HG02571 (cell line): Measurements from ENCODE around the gene SRSF9.
A peak's percentile ranks its signal among the peaks of the same experiment; 100 is the strongest.
"Not testable (repeated sequence)": the region's sequence is repeated elsewhere in the genome, so short reads cannot be mapped to it uniquely, and the experiment has no call there.

ENCODE experiments used
- ATAC-seq: cut with Tn5 transposase; IDR thresholded peaks from one replicate; pipeline ENCODE4 v1.9.1; 2021; ENCODE audit warnings: mild to moderate bottlenecking, moderate library complexity; ENCODE audit not compliant: unreplicated experiment

Gene SRSF9

GRCh38 chr12:120469450-120470149 is at the start of gene SRSF9:
TSS of gene SRSF9 (minus strand) at chr12:120469748. CDS start at chr12:120469609, 139 bp downstream.
- ATAC-seq, result peak; percentile 70

- ATAC-seq, result not testable (repeated sequence)
Observed at GRCh38 chr12:120519324-120519723, 49.8 kb upstream of the SRSF9 start.

GRCh38 chr12:120515496-120515895 is 45.9 kb upstream of the SRSF9 start:
- no peak for ATAC-seq

- ATAC-seq, result no peak
Observed at GRCh38 chr12:120514002-120514401, 44.5 kb upstream of the SRSF9 start.

- no peak for ATAC-seq
Observed at GRCh38 chr12:120508537-120508936, 39.0 kb upstream of the SRSF9 start.

GRCh38 chr12:120504587-120504986 is 35.0 kb upstream of the SRSF9 start:
- no peak for ATAC-seq

GRCh38 chr12:120500581-120500980 is 31.0 kb upstream of the SRSF9 start:
- no peak for ATAC-seq

- ATAC-seq, result no peak
Observed at GRCh38 chr12:120498870-120499515, 29.4 kb upstream of the SRSF9 start.

GRCh38 chr12:120497524-120498150 is 28.1 kb upstream of the SRSF9 start:
- ATAC-seq, result no peak

- no peak for ATAC-seq
Observed at GRCh38 chr12:120496413-120497340, 27.1 kb upstream of the SRSF9 start.

- ATAC-seq, result peak; percentile 87
Observed at GRCh38 chr12:120495731-120496412, 26.3 kb upstream of the SRSF9 start, which contains the start of gene DYNLL1. TSS of gene DYNLL1 (plus strand) at chr12:120496113. CDS start at chr12:120496422, 309 bp downstream.

- peak; percentile 12 for ATAC-seq
Observed at GRCh38 chr12:120495186-120495730, 25.7 kb upstream of the SRSF9 start.

- ATAC-seq, result no peak
Observed at GRCh38 chr12:120490833-120491512, 21.4 kb upstream of the SRSF9 start.

- ATAC-seq, result no peak
Observed at GRCh38 chr12:120490325-120490724, 20.8 kb upstream of the SRSF9 start.

GRCh38 chr12:120489018-120489417 is 19.5 kb upstream of the SRSF9 start:
- ATAC-seq, result no peak

- ATAC-seq, result no peak
Observed at GRCh38 chr12:120488057-120488640, 18.6 kb upstream of the SRSF9 start.

GRCh38 chr12:120487552-120487951 is 18.0 kb upstream of the SRSF9 start:
- ATAC-seq, result not testable (repeated sequence)

- no peak for ATAC-seq
Observed at GRCh38 chr12:120485961-120486881, 16.7 kb upstream of the SRSF9 start.
